Right lobe of liver (tissue), 6 donors: Measurements from ENCODE around the gene ARHGAP12. TPM values are rescaled to one million over a fixed set of nuclear protein-coding genes. Genes with fewer than 3 reads are reported as not detected.

Experiments used
- ATAC-seq, 4 donors: fragments of 200-7000 bp; cut with Tn5 transposase; one replicate each; pipeline ENCODE4 v1.9.1; 2020; ENCODE audit warnings: mild to moderate bottlenecking in 4 of 4, moderate library complexity in 4 of 4
- DNase-seq, 3 donors: peaks; one replicate each; pipeline ENCODE4 v3.0.0-alpha.2; 2020
- H3K27ac ChIP-seq, 3 donors: fragments of 200-600 bp; one replicate each; pipeline ENCODE4 v1.8.0; 2022
- H3K27me3 ChIP-seq, 2 donors: fragments of 200-600 bp; one replicate each; pipeline ENCODE4 v1.8.0; 2022
- H3K36me3 ChIP-seq, 4 donors: fragments of 200-600 bp; sonication (generic) in 1 of 4; one replicate each; pipeline versions ENCODE4 v1.5.1 to v1.8.0; 2017 to 2022; ENCODE audit warnings: control low read depth in 1 of 4
- H3K4me1 ChIP-seq, 4 donors: fragments of 200-600 bp; sonication (generic) in 1 of 4; one replicate each; pipeline versions ENCODE4 v1.5.1 to v1.8.0; 2017 to 2022; ENCODE audit warnings: control low read depth in 1 of 4
- H3K4me3 ChIP-seq, 3 donors: fragments of 200-600 bp; one replicate each; pipeline ENCODE4 v1.8.0; 2022
- H3K9me3 ChIP-seq, 4 donors: fragments of 200-600 bp; sonication (generic) in 1 of 4; one replicate each; pipeline versions ENCODE4 v1.5.1 to v1.8.0; 2017 to 2022; ENCODE audit warnings: control low read depth in 1 of 4
- CTCF ChIP-seq, 4 donors: fragments of 200-600 bp in 3 of 4; fragments of 450-650 bp in 1 of 4; IDR thresholded peaks; one replicate each; pipeline versions ENCODE4 v1.5.1 to v1.8.0; 2016 to 2022; ENCODE audit warnings: antibody characterized with exemption in 4 of 4, mild to moderate bottlenecking in 2 of 4
- POLR2A ChIP-seq: fragments of 450-650 bp; IDR thresholded peaks from one replicate; pipeline ENCODE4 v1.6.1; 2017; ENCODE audit warnings: antibody characterized with exemption, mild to moderate bottlenecking
- WGBS: methylation state at CpG from one replicate; pipeline ENCODE4 v1.1.6; 2018; ENCODE audit warnings: low coverage, low lambda C conversion rate; ENCODE audit not compliant: insufficient coverage; ENCODE audit errors: missing lambda C conversion rate; 5-methylcytosine and 5-hydroxymethylcytosine counted together
- intact Hi-C, 2 donors: fragments of 100-400 bp; cut with DNase I; formaldehyde crosslinking; loops; one replicate each; pipeline versions ENCODE4 v1.11.2 to v1.14.1; 2022
- total RNA-seq, 6 experiments: library from RNA; depleted of rRNA in 2 of 6; stranded (reverse); fragments of >200 nt in 2 of 6; fragmentation: NEBNext Ultra II Directional in 3 of 6; extraction: Animal tissue kit (Norgen Biotek cat#: 25700) in 3 of 6; gene quantifications; one replicate each; pipeline versions ENCODE4 v1.1.0 to v1.2.4, GENCODE V29; 2016 to 2023
- donor health status: DM: no; HTN: yes; CAD: no.
- donor health status: DM: no; HTN: no; CAD: no.
- donor health status: DM: no; HTN: no; CAD: no.
- donor health status: DM: no; HTN: yes; CAD: no.
- donor health status: DM: no; HTN: yes; CAD: no.

Gene ARHGAP12
- total RNA-seq, 6 experiments from 2014 or later = 12.1 to 24.8 (median 17.6) TPM

- Histone ChIP-seq H3K27ac (no peak overlapping the region), H3K4me1 (peaks cover 0 to 16% (median 3%) of the 10 kb centered on the region in 4 donors), H3K9me3 (no peaks in the 10 kb centered on the region), H3K27me3 (no peaks in the 10 kb centered on the region), H3K4me3 (no peak overlapping the region), H3K36me3 (no peaks in the 10 kb centered on the region)
- intact Hi-C loops = no loop called here
- DNase-seq (no peak), ATAC-seq (peak in 1 of 4 donors; percentile 28)
- 90% methylated on average over 3 of the region's 3 CpGs for WGBS
- TF ChIP-seq CTCF (IDR thresholded peaks at IDR 0.05) (no peak), POLR2A (no peak)
Observed at GRCh38 chr10:31867646-31868045, 61.0 kb downstream of the ARHGAP12 start.

GRCh38 chr10:31866118-31866670 lies 62.4 kb downstream of the ARHGAP12 start:
- Histone ChIP-seq H3K27ac (peak overlapping the region in 1 of 3 donors; percentile 46), H3K4me3 (no peak overlapping the region), H3K9me3 (no peaks in the 10 kb centered on the region), H3K36me3 (peaks cover 0 to 1% (median 0%) of the 10 kb centered on the region in 4 donors), H3K4me1 (peaks cover 0 to 16% (median 3%) of the 10 kb centered on the region in 4 donors), H3K27me3 (no peaks in the 10 kb centered on the region)
- WGBS = 29% methylated on average over 4 of the region's 4 CpGs
- peak in 2 of 4 donors; percentile 30 to 55 for ATAC-seq
- intact Hi-C loops = no loop called here
- no peak for DNase-seq
- TF ChIP-seq POLR2A (no peak), CTCF (IDR thresholded peaks at IDR 0.05) (no peak)

- Histone ChIP-seq H3K9me3 (no peaks in the 10 kb centered on the region), H3K4me1 (peaks cover 0 to 16% (median 3%) of the 10 kb centered on the region in 4 donors), H3K36me3 (peaks cover 0 to 6% (median 1%) of the 10 kb centered on the region in 4 donors), H3K4me3 (no peak overlapping the region), H3K27ac (peak overlapping the region in 2 of 3 donors; percentile 30 to 33), H3K27me3 (no peaks in the 10 kb centered on the region)
- DNase-seq (no peak), ATAC-seq (peak; percentile 58 to 72 (median 62))
- intact Hi-C loops = no loop called here
- TF ChIP-seq POLR2A = no peak
- 13% methylated on average over 5 of the region's 5 CpGs for WGBS
Observed at GRCh38 chr10:31864834-31865518, 63.7 kb downstream of the ARHGAP12 start.

GRCh38 chr10:31855033-31855432 lies 73.6 kb downstream of the ARHGAP12 start:
- DNase-seq = no peak
- H3K36me3 ChIP-seq = peaks cover 0 to 4% (median 0%) of the 10 kb centered on the region in 4 donors
- no peaks in the 10 kb centered on the region for H3K4me1 ChIP-seq
- ATAC-seq = no peak
- no peaks in the 10 kb centered on the region for H3K9me3 ChIP-seq
- intact Hi-C loops = loop anchor here in 1 of 2 donors (10.0 kb wide), 1 partner anchor 100 kb away; no protein-coding TSS in a partner anchor
- no peak overlapping the region for H3K4me3 ChIP-seq
- TF ChIP-seq CTCF (IDR thresholded peaks at IDR 0.05) (no peak), POLR2A (no peak)
- H3K27me3 ChIP-seq = no peaks in the 10 kb centered on the region
- WGBS = 91% methylated on average over 4 of the region's 4 CpGs
- no peak overlapping the region for H3K27ac ChIP-seq

GRCh38 chr10:31853629-31854028 lies 75.0 kb downstream of the ARHGAP12 start:
- peaks cover 0 to 4% (median 0%) of the 10 kb centered on the region in 4 donors for H3K36me3 ChIP-seq
- ATAC-seq (no peak), DNase-seq (no peak)
- H3K9me3 ChIP-seq = no peaks in the 10 kb centered on the region
- WGBS = 54% methylated on average over 2 of the region's 2 CpGs
- no peaks in the 10 kb centered on the region for H3K4me1 ChIP-seq
- intact Hi-C loops = loop anchor here in 1 of 2 donors (10.0 kb wide), 1 partner anchor 101 kb away; no protein-coding TSS in a partner anchor
- no peak overlapping the region for H3K4me3 ChIP-seq
- TF ChIP-seq POLR2A (no peak), CTCF (IDR thresholded peaks at IDR 0.05) (no peak)
- H3K27me3 ChIP-seq = no peaks in the 10 kb centered on the region
- no peak overlapping the region for H3K27ac ChIP-seq
